ENCODE results near the gene CTBP2.

GRCh38 chr10:125171402-125172306 is 11.3 kb upstream of the CTBP2 start:
- TF ChIP-seq, protein P1, sequence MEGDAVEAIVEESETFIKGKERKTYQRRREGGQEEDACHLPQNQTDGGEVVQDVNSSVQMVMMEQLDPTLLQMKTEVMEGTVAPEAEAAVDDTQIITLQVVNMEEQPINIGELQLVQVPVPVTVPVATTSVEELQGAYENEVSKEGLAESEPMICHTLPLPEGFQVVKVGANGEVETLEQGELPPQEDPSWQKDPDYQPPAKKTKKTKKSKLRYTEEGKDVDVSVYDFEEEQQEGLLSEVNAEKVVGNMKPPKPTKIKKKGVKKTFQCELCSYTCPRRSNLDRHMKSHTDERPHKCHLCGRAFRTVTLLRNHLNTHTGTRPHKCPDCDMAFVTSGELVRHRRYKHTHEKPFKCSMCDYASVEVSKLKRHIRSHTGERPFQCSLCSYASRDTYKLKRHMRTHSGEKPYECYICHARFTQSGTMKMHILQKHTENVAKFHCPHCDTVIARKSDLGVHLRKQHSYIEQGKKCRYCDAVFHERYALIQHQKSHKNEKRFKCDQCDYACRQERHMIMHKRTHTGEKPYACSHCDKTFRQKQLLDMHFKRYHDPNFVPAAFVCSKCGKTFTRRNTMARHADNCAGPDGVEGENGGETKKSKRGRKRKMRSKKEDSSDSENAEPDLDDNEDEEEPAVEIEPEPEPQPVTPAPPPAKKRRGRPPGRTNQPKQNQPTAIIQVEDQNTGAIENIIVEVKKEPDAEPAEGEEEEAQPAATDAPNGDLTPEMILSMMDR (conservative IDR thresholded peaks at IDR 0.05; ENCODE audit: low read depth, low read length): no peak
- no peak for TF ChIP-seq EZH2 (IDR thresholded peaks at IDR 0.05; ENCODE audit: borderline replicate concordance, low read depth, low read length, poor library complexity, severe bottlenecking)
